WI38 (cell line): ENCODE measurements around the gene MARCHF9.
A peak's percentile ranks its signal among the peaks of the same experiment; 100 is the strongest.

Source experiments
- H3K4me3 ChIP-seq: 2 replicates; pipeline ENCODE4 v1.5.1; 2011; ENCODE audit warnings: low read depth, mild to moderate bottlenecking, control low read depth, low read length
- TF ChIP-seq, protein P1 (sequence below): IDR thresholded peaks from 2 replicates; pipeline ENCODE4 v1.5.1; 2012; ENCODE audit warnings: low read depth, mild to moderate bottlenecking, control low read depth, low read length

The MARCHF9 gene

DNA sequence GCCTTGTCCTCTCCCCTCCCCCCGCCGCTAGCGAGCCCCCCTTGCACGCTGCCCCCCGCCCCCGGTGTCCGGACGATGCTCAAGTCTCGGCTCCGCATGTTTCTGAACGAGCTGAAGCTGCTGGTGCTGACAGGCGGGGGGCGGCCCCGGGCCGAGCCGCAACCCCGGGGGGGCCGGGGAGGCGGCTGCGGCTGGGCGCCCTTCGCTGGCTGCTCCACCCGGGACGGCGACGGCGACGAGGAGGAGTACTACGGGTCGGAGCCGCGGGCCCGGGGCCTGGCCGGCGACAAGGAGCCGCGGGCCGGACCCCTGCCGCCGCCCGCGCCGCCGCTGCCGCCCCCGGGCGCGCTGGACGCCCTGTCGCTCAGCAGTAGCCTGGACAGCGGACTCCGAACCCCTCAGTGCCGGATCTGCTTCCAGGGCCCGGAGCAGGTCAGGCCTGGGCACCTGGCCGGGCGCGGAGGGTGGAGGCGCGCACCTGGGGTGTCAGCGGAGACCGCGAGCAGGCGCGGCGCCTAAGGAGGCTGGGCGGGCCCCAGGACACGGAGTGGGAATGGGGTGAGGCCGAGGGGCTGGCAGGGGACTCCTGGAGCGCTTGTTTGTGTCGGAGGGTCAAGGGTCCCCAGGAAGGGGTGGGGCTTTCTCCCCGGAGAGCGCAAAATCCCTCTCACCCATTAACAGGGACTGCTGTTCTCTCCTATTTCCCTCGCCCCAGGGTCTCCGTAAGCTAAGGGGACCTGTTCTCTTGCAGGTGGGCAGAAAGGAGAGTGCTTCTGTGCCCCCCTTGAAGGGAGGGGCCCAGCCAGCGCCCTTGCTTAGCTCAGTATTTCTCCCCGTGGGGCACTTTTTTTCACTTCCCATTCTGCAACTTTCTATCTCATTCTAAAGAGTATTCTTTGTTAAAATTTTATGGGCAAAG is 810 bp downstream of the MARCHF9 start:
- TF ChIP-seq, protein P1, sequence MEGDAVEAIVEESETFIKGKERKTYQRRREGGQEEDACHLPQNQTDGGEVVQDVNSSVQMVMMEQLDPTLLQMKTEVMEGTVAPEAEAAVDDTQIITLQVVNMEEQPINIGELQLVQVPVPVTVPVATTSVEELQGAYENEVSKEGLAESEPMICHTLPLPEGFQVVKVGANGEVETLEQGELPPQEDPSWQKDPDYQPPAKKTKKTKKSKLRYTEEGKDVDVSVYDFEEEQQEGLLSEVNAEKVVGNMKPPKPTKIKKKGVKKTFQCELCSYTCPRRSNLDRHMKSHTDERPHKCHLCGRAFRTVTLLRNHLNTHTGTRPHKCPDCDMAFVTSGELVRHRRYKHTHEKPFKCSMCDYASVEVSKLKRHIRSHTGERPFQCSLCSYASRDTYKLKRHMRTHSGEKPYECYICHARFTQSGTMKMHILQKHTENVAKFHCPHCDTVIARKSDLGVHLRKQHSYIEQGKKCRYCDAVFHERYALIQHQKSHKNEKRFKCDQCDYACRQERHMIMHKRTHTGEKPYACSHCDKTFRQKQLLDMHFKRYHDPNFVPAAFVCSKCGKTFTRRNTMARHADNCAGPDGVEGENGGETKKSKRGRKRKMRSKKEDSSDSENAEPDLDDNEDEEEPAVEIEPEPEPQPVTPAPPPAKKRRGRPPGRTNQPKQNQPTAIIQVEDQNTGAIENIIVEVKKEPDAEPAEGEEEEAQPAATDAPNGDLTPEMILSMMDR, result no peak

DNA sequence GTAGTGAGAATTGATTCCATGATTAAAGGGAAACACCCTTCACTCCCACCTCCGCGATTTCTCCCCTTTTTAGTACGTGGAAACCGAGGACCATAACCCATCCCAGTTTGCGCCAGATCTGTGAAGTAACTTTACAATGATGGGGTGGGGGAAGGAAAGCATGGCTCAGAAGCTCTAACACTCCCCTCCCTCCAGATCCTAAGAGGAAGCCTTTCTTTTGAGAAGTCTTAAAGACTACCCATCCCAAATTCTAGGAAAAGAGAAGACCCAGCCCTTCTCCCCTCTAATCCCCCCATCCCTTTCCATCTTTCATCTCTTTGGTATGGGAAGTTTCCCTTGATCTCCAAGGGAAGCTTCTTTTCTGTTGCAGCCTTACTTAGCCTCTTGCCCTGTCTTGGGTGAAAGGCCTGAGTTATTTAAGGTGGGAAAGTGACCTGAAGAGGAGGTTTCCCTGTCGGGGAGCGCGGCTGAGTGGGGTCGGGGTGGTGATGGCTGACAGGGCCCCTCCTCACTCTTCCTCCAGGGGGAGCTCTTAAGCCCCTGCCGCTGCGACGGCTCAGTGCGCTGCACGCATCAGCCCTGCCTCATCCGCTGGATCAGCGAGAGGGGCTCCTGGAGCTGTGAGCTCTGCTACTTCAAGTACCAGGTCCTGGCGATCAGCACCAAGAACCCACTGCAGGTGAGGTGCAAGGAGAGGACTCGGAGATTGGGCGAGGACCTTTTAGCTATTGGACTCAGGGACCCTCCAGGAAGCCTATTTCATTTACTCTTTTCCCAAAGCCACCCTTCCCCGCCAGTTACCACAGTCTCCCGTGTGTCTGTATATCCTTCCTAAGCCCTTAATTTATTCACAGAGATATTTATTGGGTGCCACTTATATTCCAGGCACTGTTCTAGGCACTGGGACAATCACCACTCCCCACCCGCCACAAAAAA is 1.8 kb downstream of the MARCHF9 start:
- TF ChIP-seq, protein P1, result peak; percentile 65
- peak overlapping the region; percentile 60 for H3K4me3 ChIP-seq

More for the DNA sequence above, 810 bp downstream of the MARCHF9 start:
- H3K4me3 ChIP-seq, result peak overlapping the region; percentile 60

DNA sequence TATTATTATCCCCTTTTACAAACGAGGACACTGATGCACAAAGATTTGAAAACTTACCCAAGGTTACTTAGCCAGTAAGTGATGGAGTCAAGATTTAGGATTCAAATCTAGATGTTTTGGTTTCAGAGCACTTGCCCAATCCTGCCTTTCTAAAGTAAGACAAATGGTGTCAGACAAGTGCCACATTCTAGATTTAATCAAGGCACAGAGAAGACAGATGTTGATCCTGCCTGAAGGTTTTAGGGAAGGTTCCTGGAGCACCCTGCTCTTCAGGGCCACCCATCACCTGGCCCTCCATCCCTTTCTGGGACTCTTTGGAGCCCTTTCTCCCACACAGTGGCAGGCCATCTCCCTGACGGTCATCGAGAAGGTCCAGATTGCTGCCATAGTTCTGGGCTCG is 2.9 kb downstream of the MARCHF9 start:
- H3K4me3 ChIP-seq, result no peak overlapping the region
- TF ChIP-seq, protein P1, result no peak

DNA sequence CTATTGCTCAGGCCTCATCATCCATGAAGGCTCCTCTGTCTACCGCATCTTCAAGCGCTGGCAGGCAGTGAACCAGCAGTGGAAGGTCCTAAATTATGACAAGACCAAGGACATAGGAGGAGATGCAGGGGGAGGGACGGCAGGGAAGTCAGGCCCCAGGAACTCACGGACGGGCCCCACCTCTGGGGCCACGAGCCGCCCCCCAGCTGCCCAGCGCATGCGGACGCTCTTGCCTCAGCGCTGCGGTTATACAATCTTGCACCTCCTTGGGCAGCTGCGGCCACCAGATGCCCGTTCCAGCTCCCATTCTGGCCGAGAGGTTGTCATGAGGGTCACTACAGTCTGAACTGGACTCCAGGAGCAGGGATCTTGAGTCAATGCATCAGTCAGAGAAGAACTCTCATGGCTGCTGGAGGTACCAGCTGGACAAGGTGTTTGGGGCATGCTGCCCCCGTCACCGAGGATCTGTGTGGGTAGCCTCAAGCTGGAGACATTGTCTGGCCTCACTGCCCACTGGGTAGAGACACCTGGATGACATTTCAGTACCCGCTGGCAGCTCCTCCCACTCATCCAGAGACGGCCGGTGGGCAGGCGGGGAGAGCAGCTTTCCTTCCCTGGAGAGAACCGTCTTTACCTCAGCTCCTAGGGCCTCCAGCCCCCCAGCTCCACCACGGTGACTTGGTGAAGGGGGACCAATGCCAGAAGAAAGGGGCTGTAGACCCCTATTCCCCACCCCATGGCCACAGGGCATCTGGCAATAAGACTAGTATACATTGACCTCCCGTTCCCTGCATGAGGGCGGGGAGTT is 3.9 kb downstream of the MARCHF9 start:
- TF ChIP-seq, protein P1, result no peak
- H3K4me3 ChIP-seq, result no peak overlapping the region

DNA sequence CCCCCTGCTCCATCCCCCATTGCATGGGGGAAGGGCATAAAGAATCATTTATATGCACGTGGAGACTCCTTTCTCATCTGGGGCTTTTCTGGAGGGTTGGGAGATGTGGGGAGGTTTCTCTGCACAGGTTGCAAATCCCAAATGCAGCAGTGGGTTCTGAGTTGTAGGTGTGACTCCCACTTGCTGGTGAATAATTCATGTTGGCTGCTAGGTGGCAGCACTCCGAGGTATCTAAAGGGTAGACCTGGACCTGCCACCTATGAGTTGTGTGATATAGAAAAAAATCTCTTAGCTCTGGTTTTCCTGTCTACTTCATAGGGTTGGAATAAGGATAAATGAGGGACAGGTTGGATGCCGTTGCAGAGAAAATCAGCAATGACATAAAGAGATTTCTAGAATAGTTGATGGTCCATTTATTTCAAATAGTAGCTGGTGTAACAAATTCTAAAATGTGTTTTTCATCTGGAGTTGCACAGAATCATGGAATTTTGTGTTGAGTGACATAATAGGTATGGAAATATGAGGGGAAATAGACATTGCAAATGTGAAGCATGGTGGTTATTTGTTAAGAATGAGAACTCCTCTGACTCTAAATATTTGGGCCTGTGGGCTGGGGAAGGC is 4.6 kb downstream of the MARCHF9 start:
- H3K4me3 ChIP-seq, result no peak overlapping the region
- TF ChIP-seq, protein P1, result peak; percentile 21; the same call in 1 of the 2 replicates

DNA sequence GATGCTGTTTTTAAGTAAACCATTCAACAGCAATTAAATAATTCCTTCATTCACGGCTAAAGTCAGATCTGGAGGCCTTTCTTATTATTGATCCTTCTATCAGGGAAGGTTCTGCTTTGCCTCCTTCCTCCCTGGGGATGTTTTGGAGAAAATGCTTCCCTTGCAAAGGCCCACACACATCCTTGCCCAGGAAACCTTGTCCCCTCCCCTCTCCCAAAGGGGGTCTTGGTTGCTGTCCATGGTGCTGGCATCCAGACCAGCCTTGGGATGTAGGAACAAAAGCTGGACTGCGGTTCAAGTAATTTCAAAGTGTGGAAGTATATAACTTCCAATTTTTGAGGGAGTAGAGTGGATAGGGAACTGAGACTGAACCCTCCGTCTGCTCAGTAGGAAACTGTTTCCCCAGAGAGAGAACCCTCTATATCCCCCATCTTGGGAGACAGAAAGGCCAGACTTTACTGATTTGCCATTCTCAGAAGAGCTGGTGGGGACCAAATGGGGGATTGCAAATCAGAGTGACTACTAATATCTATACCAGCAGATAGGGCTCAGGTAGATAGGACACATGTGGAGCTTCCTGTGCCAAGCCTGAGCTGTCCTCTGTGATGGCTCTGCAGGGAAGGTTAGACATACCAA is 5.6 kb downstream of the MARCHF9 start:
- H3K4me3 ChIP-seq, result no peak overlapping the region
- TF ChIP-seq, protein P1, result no peak
